HepG2 (cell line): Measurements from ENCODE around the gene RBM44. TPM values are rescaled to one million over a fixed set of nuclear protein-coding genes. Genes with fewer than 3 reads are reported as not detected.

ENCODE experiments used
- ATAC-seq: fragments of 200-7000 bp; cut with Tn5 transposase; 3 replicates; pipeline ENCODE4 v1.9.1; 2020; ENCODE audit warnings: mild to moderate bottlenecking, moderate library complexity
- BruUV-seq: library from RNA; stranded (reverse); fragments of 400-500 nt; replicated peaks from 2 replicates; lab custom pipeline; 2021; lab: Mats Ljungman, UMichigan
- CTCF ChIA-PET: fragments of 300-600 bp; formaldehyde crosslinking; extraction: SDS; loops from one replicate; lab custom pipeline; 2021; ENCODE audit warnings: low total read pairs, inconsistent platforms, low intra/inter-chr PET ratio; lab: Yijun Ruan, JAX
- POLR2A ChIA-PET: fragments of 350-600 bp; sonication (Branson Sonifier 250); formaldehyde crosslinking; loops from one replicate; lab custom pipeline; 2020; ENCODE audit warnings: antibody characterized with exemption, inconsistent platforms; lab: Yijun Ruan, JAX
- DNase-seq: peaks from one replicate; pipeline ENCODE4 v3.0.0-alpha.2; 2015; ENCODE audit warnings: low spot score
- FAIRE-seq: peaks from 3 replicates; lab custom pipeline; 2011; peaks lifted over from hg19 to GRCh38; lab: Jason Lieb, UNC
- H2AFZ ChIP-seq: one replicate; pipeline ENCODE4 v1.6.1; 2011; ENCODE audit warnings: low read length, inconsistent platforms
- H3K27ac ChIP-seq: fragments of 300-600 bp; 3 replicates; pipeline ENCODE4 v1.8.0; 2011; ENCODE audit warnings: mixed run types, mild to moderate bottlenecking, mixed read lengths, low read length, inconsistent platforms; ENCODE audit not compliant: insufficient read depth; ENCODE audit errors: extremely low read length
- H3K27me3 ChIP-seq, 2 experiments: fragments of 200-600 bp in 1 of 2; 2 replicates in 1 of 2; 3 replicates in 1 of 2; pipeline versions ENCODE4 v1.6.0 to v1.8.0; 2011; ENCODE audit warnings: low read length in 2 of 2, mild to moderate bottlenecking in 2 of 2, moderate library complexity in 2 of 2, inconsistent platforms in 1 of 2; ENCODE audit not compliant: insufficient read depth in 2 of 2, control insufficient read depth in 1 of 2
- H3K36me3 ChIP-seq, 2 experiments: fragments of 200-600 bp in 1 of 2; replicated peaks in 1 of 2; 2 replicates in 1 of 2; 3 replicates in 1 of 2; pipeline versions ENCODE4 v1.5.1 to v1.8.0; 2011; ENCODE audit warnings: low read length in 2 of 2, inconsistent platforms in 1 of 2; ENCODE audit not compliant: insufficient read depth in 2 of 2, control insufficient read depth in 1 of 2
- H3K4me1 ChIP-seq: 2 replicates; pipeline ENCODE4 v1.5.1; 2012; ENCODE audit warnings: low read length, inconsistent platforms; ENCODE audit not compliant: insufficient read depth
- H3K4me2 ChIP-seq: 2 replicates; pipeline ENCODE4 v1.6.0; 2011; ENCODE audit warnings: low read depth, low read length, inconsistent platforms
- H3K4me3 ChIP-seq, 3 experiments: fragments of 200-600 bp in 1 of 3; sonication (generic), shearing (Covaris generic) in 1 of 3; replicated peaks in 1 of 3; 2 replicates each; pipeline ENCODE4 v1.5.1; 2011 to 2016; ENCODE audit warnings: low read length in 3 of 3, inconsistent platforms in 2 of 3, low read depth in 2 of 3, mild to moderate bottlenecking in 2 of 3, control low read depth in 1 of 3, mixed read lengths in 1 of 3; ENCODE audit not compliant: insufficient read depth in 1 of 3
- H3K79me2 ChIP-seq: one replicate; pipeline ENCODE4 v1.6.1; 2011; ENCODE audit warnings: low read length, inconsistent platforms; ENCODE audit not compliant: insufficient read depth
- H3K9ac ChIP-seq: 2 replicates; pipeline ENCODE4 v1.6.0; 2011; ENCODE audit warnings: mild to moderate bottlenecking, low read depth, low read length, inconsistent platforms; ENCODE audit not compliant: insufficient read depth
- H3K9me3 ChIP-seq: 2 replicates; pipeline ENCODE4 v1.5.1; 2012; ENCODE audit warnings: mild to moderate bottlenecking, low read length
- H4K20me1 ChIP-seq: 2 replicates; pipeline ENCODE4 v1.6.0; 2011; ENCODE audit warnings: inconsistent platforms, mild to moderate bottlenecking, low read length, moderate library complexity; ENCODE audit not compliant: insufficient read depth
- ATF7-NPFF ChIP-seq: sonication (generic); formaldehyde crosslinking; IDR thresholded peaks from 2 replicates; pipeline ENCODE4 v1.8.1; 2023; ENCODE audit warnings: mild to moderate bottlenecking, low read depth, missing genetic modification reagents, moderate library complexity
- CCDC6 ChIP-seq: sonication (generic); formaldehyde crosslinking; IDR thresholded peaks from 2 replicates; pipeline ENCODE4 v1.8.1; 2022; ENCODE audit warnings: mild to moderate bottlenecking, missing genetic modification reagents, moderate library complexity
- KMT2B ChIP-seq: IDR thresholded peaks from 2 replicates; pipeline ENCODE4 v1.6.1; 2016; ENCODE audit warnings: missing genetic modification reagents, missing compliant biosample characterization
- MBNL3 ChIP-seq: fragments of 250-450 bp; sonication (Bioruptor Pico); conservative IDR thresholded peaks from 2 replicates; pipeline ENCODE4 v1.8.0; 2022; ENCODE audit warnings: mild to moderate bottlenecking, inconsistent platforms
- NFRKB ChIP-seq: fragments of 450-650 bp; IDR thresholded peaks from 2 replicates; pipeline ENCODE4 v1.6.1; 2017
- NFYB ChIP-seq: sonication (generic); formaldehyde crosslinking; IDR thresholded peaks from 2 replicates; pipeline ENCODE4 v1.4.0; 2020; ENCODE audit warnings: missing genetic modification reagents
- PRDM10 ChIP-seq: sonication (generic); formaldehyde crosslinking; IDR thresholded peaks from 2 replicates; pipeline ENCODE4 v1.4.0; 2020; ENCODE audit warnings: low read depth, missing genetic modification reagents
- STAT5B ChIP-seq: sonication (generic); formaldehyde crosslinking; IDR thresholded peaks from 2 replicates; pipeline ENCODE4 v1.4.0; 2020; ENCODE audit warnings: missing genetic modification reagents
- XRCC5 ChIP-seq: fragments of 200-400 bp; formaldehyde crosslinking; optimal IDR thresholded peaks from 2 replicates; pipeline ENCODE3; 2017; ENCODE audit warnings: mild to moderate bottlenecking, low read length
- ZFP91 ChIP-seq: sonication (generic); formaldehyde crosslinking; IDR thresholded peaks from 2 replicates; pipeline ENCODE4 v1.9.0; 2022; ENCODE audit warnings: missing genetic modification reagents, mild to moderate bottlenecking, borderline replicate concordance
- ZKSCAN8 ChIP-seq: IDR thresholded peaks from 2 replicates; pipeline ENCODE4 v1.6.1; 2016; ENCODE audit warnings: borderline replicate concordance, missing genetic modification reagents, missing compliant biosample characterization
- ZNF121 ChIP-seq: sonication (generic); formaldehyde crosslinking; IDR thresholded peaks from 2 replicates; pipeline ENCODE4 v1.5.0; 2020; ENCODE audit warnings: mild to moderate bottlenecking, missing genetic modification reagents
- ZNF225 ChIP-seq: sonication (generic); formaldehyde crosslinking; IDR thresholded peaks from 2 replicates; pipeline ENCODE4 v1.4.0; 2020; ENCODE audit warnings: mild to moderate bottlenecking, missing genetic modification reagents
- ZNF234 ChIP-seq: sonication (generic); formaldehyde crosslinking; conservative IDR thresholded peaks from 2 replicates; pipeline ENCODE4 v1.5.1; 2020; ENCODE audit warnings: mild to moderate bottlenecking, missing genetic modification reagents
- ZNF382 ChIP-seq: sonication (generic); formaldehyde crosslinking; IDR thresholded peaks from 2 replicates; pipeline ENCODE4 v1.5.0; 2020; ENCODE audit warnings: missing genetic modification reagents, mild to moderate bottlenecking, borderline replicate concordance
- ZNF775 ChIP-seq: sonication (generic); formaldehyde crosslinking; IDR thresholded peaks from 2 replicates; pipeline ENCODE4 v1.4.0; 2020; ENCODE audit warnings: missing genetic modification reagents, mild to moderate bottlenecking, moderate library complexity, borderline replicate concordance
- WGBS: methylation state at CpG from one replicate; pipeline ENCODE4 v1.1.6; 2017; ENCODE audit warnings: low lambda C conversion rate; 5-methylcytosine and 5-hydroxymethylcytosine counted together
- in situ Hi-C: cut with HindIII; loops from 2 replicates; pipeline ENCODE4 v1.10.0; 2017; ENCODE audit warnings: low pct_unique_long_range_greater_than_20kb; ENCODE audit not compliant: extremely low pct_ligation_motif_present
- intact Hi-C: fragments of 100-400 bp; cut with micrococcal nuclease; formaldehyde crosslinking; loops from one replicate; pipeline ENCODE4 v1.10.0; 2022; ENCODE audit not compliant: unreplicated experiment
- polyA plus RNA-seq, 8 experiments: library from polyadenylated mRNA; depleted of rRNA in 3 of 8; stranded (reverse) in 7 of 8; unstranded in 1 of 8; fragments of >200 nt; fragmentation: Illumina TruSeq in 4 of 8; extraction: Trizol in 4 of 8; gene quantifications; 2 replicates each; pipeline versions ENCODE4 v1.2.1 to v1.2.3, GENCODE V29; 2011 to 2016; ENCODE audit warnings: low read depth in 4 of 8, missing spikeins in 1 of 8, mixed read lengths in 1 of 8; ENCODE audit not compliant: insufficient read depth in 1 of 8
- total RNA-seq, 5 experiments: library from RNA; depleted of rRNA; stranded (reverse); fragments of >200 nt; fragmentation: Illumina TruSeq; extraction: Trizol; gene quantifications; 2 replicates each; pipeline ENCODE4 v1.2.3, GENCODE V29; 2016; ENCODE audit warnings: low read depth in 1 of 5

Gene RBM44
- total and polyA plus RNA-seq, 2 of the 13 experiments (the other 11 are each of a cell fraction or from before 2014, with no cell fraction given): 0.13 to 0.50 TPM

GRCh38 chr2:237864444-237864931 lies 65.9 kb downstream of the RBM44 start:
- no peak overlapping the region for H2AFZ ChIP-seq
- in situ Hi-C loops: no loop called here
- intact Hi-C loops: no loop called here
- DNase-seq: no peak
- H3K9me3 ChIP-seq: no peaks in the 10 kb centered on the region
- H3K27ac ChIP-seq: no peak overlapping the region
- TF ChIP-seq STAT5B (CRISPR knock-in tag): no peak
- TF ChIP-seq ZNF234: no peak
- TF ChIP-seq ZNF775 (CRISPR knock-in tag): no peak
- TF ChIP-seq ZKSCAN8 (CRISPR knock-in tag): peak; percentile 96
- TF ChIP-seq ZNF382 (CRISPR knock-in tag): no peak
- TF ChIP-seq NFRKB: no peak
- no peak for TF ChIP-seq KMT2B (CRISPR knock-in tag)
- no peak for TF ChIP-seq MBNL3 (CRISPR knock-in tag)
- peak; percentile 51 for TF ChIP-seq XRCC5
- no peak for TF ChIP-seq CCDC6 (CRISPR knock-in tag)
- no peak for TF ChIP-seq NFYB (CRISPR knock-in tag)
- TF ChIP-seq PRDM10 (CRISPR knock-in tag): no peak
- TF ChIP-seq ZNF225 (CRISPR knock-in tag): no peak
- TF ChIP-seq ZFP91: 0 out of 2 replicates have a peak, but pooled peaks have one; percentile 23
- TF ChIP-seq ATF7-NPFF (CRISPR knock-in tag): no peak
- no peak for TF ChIP-seq ZNF121
- no TSS peak for BruUV-seq
- H3K79me2 ChIP-seq: no peaks in the 10 kb centered on the region
- H4K20me1 ChIP-seq: no peaks in the 10 kb centered on the region
- ChIA-PET POLR2A (interaction anchor here (0.6 kb wide), 1 partner anchor 196 kb away, joined by 3 read pairs; the partner anchor contains the start of gene SCLY), CTCF (no interaction called here)
- H3K27me3 ChIP-seq: peaks cover 12 to 81% of the 10 kb centered on the region in 2 experiments; a peak in 4 of 5 replicates
- no peak overlapping the region for H3K9ac ChIP-seq
- FAIRE-seq: no peak
- no peak for ATAC-seq
- H3K4me1 ChIP-seq: peaks cover 41% of the 10 kb centered on the region
- H3K4me3 ChIP-seq: no peak overlapping the region
- 30% methylated on average over 9 of the region's 10 CpGs for WGBS
- H3K4me2 ChIP-seq: no peak overlapping the region
- no peaks in the 10 kb centered on the region for H3K36me3 ChIP-seq
